ENCODE data around the gene SMIM14.
"Not testable (repeated sequence)": the region's sequence is repeated elsewhere in the genome, so short reads cannot be mapped to it uniquely, and the experiment has no call there.

Gene SMIM14

GRCh38 chr4:39658756-39659155 lies 20.1 kb upstream of the SMIM14 start:
- in situ Hi-C loops (cut with HindIII; ENCODE audit: low pct_unique_long_range_greater_than_20kb, low sequenced_read_pairs) = no loop called here
- DNase-seq (ENCODE audit: low read depth in 1 of 2, low spot score in 1 of 2) = no peak
- TF ChIP-seq JUND (IDR thresholded peaks at IDR 0.05; ENCODE audit: low read depth) = no peak

GRCh38 chr4:39657465-39657864 lies 18.8 kb upstream of the SMIM14 start:
- no peak for DNase-seq (ENCODE audit: low read depth in 1 of 2, low spot score in 1 of 2)
- in situ Hi-C loops (cut with HindIII; ENCODE audit: low pct_unique_long_range_greater_than_20kb, low sequenced_read_pairs) = no loop called here
- no peak for TF ChIP-seq JUND (IDR thresholded peaks at IDR 0.05; ENCODE audit: low read depth)

GRCh38 chr4:39656638-39657037 lies 18.0 kb upstream of the SMIM14 start:
- in situ Hi-C loops (cut with HindIII; ENCODE audit: low pct_unique_long_range_greater_than_20kb, low sequenced_read_pairs); DNase-seq (ENCODE audit: low read depth in 1 of 2, low spot score in 1 of 2): not testable (repeated sequence)

- no peak for TF ChIP-seq JUND (IDR thresholded peaks at IDR 0.05; ENCODE audit: low read depth)
- in situ Hi-C loops (cut with HindIII; ENCODE audit: low pct_unique_long_range_greater_than_20kb, low sequenced_read_pairs) = no loop called here
- no peak for DNase-seq (ENCODE audit: low read depth in 1 of 2, low spot score in 1 of 2)
Observed at GRCh38 chr4:39655876-39656275, 17.2 kb upstream of the SMIM14 start.

- DNase-seq (ENCODE audit: low read depth in 1 of 2, low spot score in 1 of 2) = no peak
- in situ Hi-C loops (cut with HindIII; ENCODE audit: low pct_unique_long_range_greater_than_20kb, low sequenced_read_pairs) = no loop called here
- TF ChIP-seq JUND (IDR thresholded peaks at IDR 0.05; ENCODE audit: low read depth) = no peak
Observed at GRCh38 chr4:39655211-39655610, 16.5 kb upstream of the SMIM14 start.

- DNase-seq (ENCODE audit: low read depth in 1 of 2, low spot score in 1 of 2); in situ Hi-C loops (cut with HindIII; ENCODE audit: low pct_unique_long_range_greater_than_20kb, low sequenced_read_pairs): not testable (repeated sequence)
Observed at GRCh38 chr4:39651586-39651985, 12.9 kb upstream of the SMIM14 start.

GRCh38 chr4:39649639-39650265 lies 11.1 kb upstream of the SMIM14 start:
- DNase-seq (ENCODE audit: low read depth in 1 of 2, low spot score in 1 of 2) = no peak
- TF ChIP-seq JUND (IDR thresholded peaks at IDR 0.05; ENCODE audit: low read depth) = no peak
- in situ Hi-C loops (cut with HindIII; ENCODE audit: low pct_unique_long_range_greater_than_20kb, low sequenced_read_pairs) = no loop called here

- in situ Hi-C loops (cut with HindIII; ENCODE audit: low pct_unique_long_range_greater_than_20kb, low sequenced_read_pairs) = no loop called here
- no peak for DNase-seq (ENCODE audit: low read depth in 1 of 2, low spot score in 1 of 2)
- TF ChIP-seq JUND (IDR thresholded peaks at IDR 0.05; ENCODE audit: low read depth) = no peak
Observed at GRCh38 chr4:39648827-39649558, 10.3 kb upstream of the SMIM14 start.

- in situ Hi-C loops (cut with HindIII; ENCODE audit: low pct_unique_long_range_greater_than_20kb, low sequenced_read_pairs) = no loop called here
- TF ChIP-seq JUND (IDR thresholded peaks at IDR 0.05; ENCODE audit: low read depth) = no peak
Observed at GRCh38 chr4:39648213-39648612, 9.5 kb upstream of the SMIM14 start.

GRCh38 chr4:39642885-39643552 lies 4.4 kb upstream of the SMIM14 start:
- no peak for TF ChIP-seq JUND (IDR thresholded peaks at IDR 0.05; ENCODE audit: low read depth)
- in situ Hi-C loops (cut with HindIII; ENCODE audit: low pct_unique_long_range_greater_than_20kb, low sequenced_read_pairs) = no loop called here
- DNase-seq (ENCODE audit: low read depth in 1 of 2, low spot score in 1 of 2) = no peak

More at GRCh38 chr4:39648213-39648612, 9.5 kb upstream of the SMIM14 start:
- no peak for DNase-seq (ENCODE audit: low read depth in 1 of 2, low spot score in 1 of 2)

GRCh38 chr4:39641451-39641850 lies 2.8 kb upstream of the SMIM14 start:
- TF ChIP-seq JUND (IDR thresholded peaks at IDR 0.05; ENCODE audit: low read depth) = no peak
- in situ Hi-C loops (cut with HindIII; ENCODE audit: low pct_unique_long_range_greater_than_20kb, low sequenced_read_pairs) = no loop called here
- DNase-seq (ENCODE audit: low read depth in 1 of 2, low spot score in 1 of 2) = no peak

- no peak for TF ChIP-seq JUND (IDR thresholded peaks at IDR 0.05; ENCODE audit: low read depth)
- in situ Hi-C loops (cut with HindIII; ENCODE audit: low pct_unique_long_range_greater_than_20kb, low sequenced_read_pairs) = no loop called here
- peak in 1 of 2 experiments; percentile 63 for DNase-seq (ENCODE audit: low read depth in 1 of 2, low spot score in 1 of 2)
Observed at GRCh38 chr4:39637586-39638353, 895 bp downstream of the SMIM14 start.

- TF ChIP-seq JUND (IDR thresholded peaks at IDR 0.05; ENCODE audit: low read depth) = no peak
- no peak for DNase-seq (ENCODE audit: low read depth in 1 of 2, low spot score in 1 of 2)
- in situ Hi-C loops (cut with HindIII; ENCODE audit: low pct_unique_long_range_greater_than_20kb, low sequenced_read_pairs) = no loop called here
Observed at GRCh38 chr4:39637221-39637585, 1.5 kb downstream of the SMIM14 start.
